ENCODE measurements around the gene FAM120A. TPM values are rescaled to one million over a fixed set of nuclear protein-coding genes. Genes with fewer than 3 reads are reported as not detected.

Gene FAM120A, protein sequence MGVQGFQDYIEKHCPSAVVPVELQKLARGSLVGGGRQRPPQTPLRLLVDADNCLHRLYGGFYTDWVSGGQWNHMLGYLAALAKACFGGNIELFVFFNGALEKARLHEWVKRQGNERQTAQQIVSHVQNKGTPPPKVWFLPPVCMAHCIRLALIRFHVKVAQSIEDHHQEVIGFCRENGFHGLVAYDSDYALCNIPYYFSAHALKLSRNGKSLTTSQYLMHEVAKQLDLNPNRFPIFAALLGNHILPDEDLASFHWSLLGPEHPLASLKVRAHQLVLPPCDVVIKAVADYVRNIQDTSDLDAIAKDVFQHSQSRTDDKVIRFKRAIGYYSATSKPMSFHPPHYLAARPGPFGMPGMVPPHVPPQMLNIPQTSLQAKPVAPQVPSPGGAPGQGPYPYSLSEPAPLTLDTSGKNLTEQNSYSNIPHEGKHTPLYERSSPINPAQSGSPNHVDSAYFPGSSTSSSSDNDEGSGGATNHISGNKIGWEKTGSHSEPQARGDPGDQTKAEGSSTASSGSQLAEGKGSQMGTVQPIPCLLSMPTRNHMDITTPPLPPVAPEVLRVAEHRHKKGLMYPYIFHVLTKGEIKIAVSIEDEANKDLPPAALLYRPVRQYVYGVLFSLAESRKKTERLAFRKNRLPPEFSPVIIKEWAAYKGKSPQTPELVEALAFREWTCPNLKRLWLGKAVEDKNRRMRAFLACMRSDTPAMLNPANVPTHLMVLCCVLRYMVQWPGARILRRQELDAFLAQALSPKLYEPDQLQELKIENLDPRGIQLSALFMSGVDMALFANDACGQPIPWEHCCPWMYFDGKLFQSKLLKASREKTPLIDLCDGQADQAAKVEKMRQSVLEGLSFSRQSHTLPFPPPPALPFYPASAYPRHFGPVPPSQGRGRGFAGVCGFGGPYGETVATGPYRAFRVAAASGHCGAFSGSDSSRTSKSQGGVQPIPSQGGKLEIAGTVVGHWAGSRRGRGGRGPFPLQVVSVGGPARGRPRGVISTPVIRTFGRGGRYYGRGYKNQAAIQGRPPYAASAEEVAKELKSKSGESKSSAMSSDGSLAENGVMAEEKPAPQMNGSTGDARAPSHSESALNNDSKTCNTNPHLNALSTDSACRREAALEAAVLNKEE
- total RNA-seq (93.0 and 136 TPM in 2 replicates), polyA plus RNA-seq (85.8 and 92.9 TPM in 2 replicates), polyA minus RNA-seq (ENCODE audit: low replicate concordance) (193 and 214 TPM in 2 replicates)
- polyA plus RNA-seq (2012), result 97.8 and 100 TPM in 2 replicates

GRCh38 chr9:93450945-93451815, at the start of gene FAM120A:
FAM120A (plus strand) TSS chr9:93451685; CDS start chr9:93451916, 231 bp downstream.
- peak; percentile 69 to 73 for DNase-seq (ENCODE audit: low read depth in 2 of 2)
- peak within 1 kb of the TSS; percentile 84 for H3K9ac ChIP-seq (ENCODE audit: insufficient read depth, low read length)
- peak within 1 kb of the TSS; percentile 86 for H3K27ac ChIP-seq (ENCODE audit: insufficient read depth, low read length)
- H3K9me3 ChIP-seq (ENCODE audit: control insufficient read depth, insufficient read depth, low read depth, low read length), result no peaks in the 10 kb centered on the region
- peaks cover 55% of the 10 kb centered on the region for H3K79me2 ChIP-seq (ENCODE audit: control insufficient read depth, insufficient read depth, low read length)
- peak within 1 kb of the TSS; percentile 93 for H3K4me2 ChIP-seq (ENCODE audit: extremely low read depth, insufficient read depth, low read length)
- no peaks in the 10 kb centered on the region for H3K27me3 ChIP-seq (ENCODE audit: control insufficient read depth, insufficient read depth, low read length)
- H3K36me3 ChIP-seq (ENCODE audit: control insufficient read depth, insufficient read depth, low read length), result peaks cover 8% of the 10 kb centered on the region
- TF ChIP-seq CTCF (conservative IDR thresholded peaks at IDR 0.05 in 1 of 2, IDR thresholded peaks at IDR 0.05 in 1 of 2; ENCODE audit: low read depth in 1 of 2, low read length in 2 of 2) (no peak), EZH2 (IDR thresholded peaks at IDR 0.05; ENCODE audit: low read length, missing control alignments) (no peak)
- H3K4me1 ChIP-seq (ENCODE audit: control insufficient read depth, extremely low read depth, insufficient read depth, low read length), result peaks cover 8% of the 10 kb centered on the region
- H4K20me1 ChIP-seq (ENCODE audit: control insufficient read depth, extremely low read depth, insufficient read depth, low read length), result no peaks in the 10 kb centered on the region
- H2AFZ ChIP-seq (ENCODE audit: low read length), result peak within 1 kb of the TSS; percentile 85
- peak within 1 kb of the TSS; percentile 92 to 97 (median 94) for H3K4me3 ChIP-seq (replicated peaks in 1 of 4; ENCODE audit: control extremely low read depth in 1 of 4, insufficient read depth in 1 of 4, low read depth in 3 of 4, low read length in 4 of 4)

DNA sequence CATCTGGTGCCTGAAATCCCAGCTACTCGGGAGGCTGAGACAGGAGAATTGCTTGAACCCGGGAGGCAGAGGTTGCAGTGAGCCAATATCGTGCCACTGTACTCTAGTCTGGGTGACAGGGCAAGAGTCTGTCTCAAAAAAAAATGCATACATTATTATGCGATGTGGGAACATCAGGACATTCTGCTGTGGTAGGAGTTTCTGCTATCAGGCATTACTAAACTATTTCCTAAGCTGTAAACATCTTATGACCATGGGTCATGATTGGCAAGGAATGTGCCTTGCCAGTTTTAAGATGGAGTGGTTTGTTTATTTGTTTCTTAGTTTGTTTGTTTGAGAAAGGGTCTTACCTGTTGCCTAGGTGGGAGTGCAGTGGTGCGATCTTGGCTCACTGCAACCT, 45.1 kb upstream of the FAM120A start:
- H3K36me3 ChIP-seq (ENCODE audit: control insufficient read depth, insufficient read depth, low read length), result no peaks in the 10 kb centered on the region
- H3K27ac ChIP-seq (ENCODE audit: insufficient read depth, low read length), result no peak overlapping the region
- H4K20me1 ChIP-seq (ENCODE audit: control insufficient read depth, extremely low read depth, insufficient read depth, low read length), result no peaks in the 10 kb centered on the region
- no peaks in the 10 kb centered on the region for H3K79me2 ChIP-seq (ENCODE audit: control insufficient read depth, insufficient read depth, low read length)
- H3K9ac ChIP-seq (ENCODE audit: insufficient read depth, low read length), result no peak overlapping the region
- H3K4me2 ChIP-seq (ENCODE audit: extremely low read depth, insufficient read depth, low read length), result no peak overlapping the region
- H3K4me3 ChIP-seq (replicated peaks in 1 of 4; ENCODE audit: control extremely low read depth in 1 of 4, insufficient read depth in 1 of 4, low read depth in 3 of 4, low read length in 4 of 4), result no peak overlapping the region
- H3K9me3 ChIP-seq (ENCODE audit: control insufficient read depth, insufficient read depth, low read depth, low read length), result no peaks in the 10 kb centered on the region
- no peak for TF ChIP-seq CTCF (conservative IDR thresholded peaks at IDR 0.05 in 1 of 2, IDR thresholded peaks at IDR 0.05 in 1 of 2; ENCODE audit: low read depth in 1 of 2, low read length in 2 of 2)
- no peak for TF ChIP-seq EZH2 (IDR thresholded peaks at IDR 0.05; ENCODE audit: low read length, missing control alignments)
- H3K4me1 ChIP-seq (ENCODE audit: control insufficient read depth, extremely low read depth, insufficient read depth, low read length), result no peaks in the 10 kb centered on the region
- DNase-seq (ENCODE audit: low read depth in 2 of 2), result no peak
- no peaks in the 10 kb centered on the region for H3K27me3 ChIP-seq (ENCODE audit: control insufficient read depth, insufficient read depth, low read length)
- no peak overlapping the region for H2AFZ ChIP-seq (ENCODE audit: low read length)

Data from fibroblast of lung (primary cell).